SU-DHL-6 (cell line): Measurements from ENCODE around the gene KRTAP5-3.

Experiments used
- EZH2phosphoT487 ChIP-seq: fragments of 200-600 bp; sonication (generic), shearing (Covaris generic); conservative IDR thresholded peaks from 2 replicates; pipeline ENCODE4 v1.6.1; 2018; ENCODE audit warnings: mild to moderate bottlenecking, antibody characterized with exemption, low read length, moderate library complexity, mixed read lengths
- TF ChIP-seq, protein P1 (sequence below): fragments of 200-600 bp; sonication (generic); IDR thresholded peaks from one replicate; pipeline ENCODE4 v1.5.1; 2017; ENCODE audit warnings: antibody characterized with exemption, mild to moderate bottlenecking, low read length, moderate library complexity; ENCODE audit not compliant: insufficient read depth, poor library complexity, severe bottlenecking

GRCh38 chr11:1598816-1599215 lies 9.4 kb downstream of the KRTAP5-3 start:
- TF ChIP-seq, protein P1, sequence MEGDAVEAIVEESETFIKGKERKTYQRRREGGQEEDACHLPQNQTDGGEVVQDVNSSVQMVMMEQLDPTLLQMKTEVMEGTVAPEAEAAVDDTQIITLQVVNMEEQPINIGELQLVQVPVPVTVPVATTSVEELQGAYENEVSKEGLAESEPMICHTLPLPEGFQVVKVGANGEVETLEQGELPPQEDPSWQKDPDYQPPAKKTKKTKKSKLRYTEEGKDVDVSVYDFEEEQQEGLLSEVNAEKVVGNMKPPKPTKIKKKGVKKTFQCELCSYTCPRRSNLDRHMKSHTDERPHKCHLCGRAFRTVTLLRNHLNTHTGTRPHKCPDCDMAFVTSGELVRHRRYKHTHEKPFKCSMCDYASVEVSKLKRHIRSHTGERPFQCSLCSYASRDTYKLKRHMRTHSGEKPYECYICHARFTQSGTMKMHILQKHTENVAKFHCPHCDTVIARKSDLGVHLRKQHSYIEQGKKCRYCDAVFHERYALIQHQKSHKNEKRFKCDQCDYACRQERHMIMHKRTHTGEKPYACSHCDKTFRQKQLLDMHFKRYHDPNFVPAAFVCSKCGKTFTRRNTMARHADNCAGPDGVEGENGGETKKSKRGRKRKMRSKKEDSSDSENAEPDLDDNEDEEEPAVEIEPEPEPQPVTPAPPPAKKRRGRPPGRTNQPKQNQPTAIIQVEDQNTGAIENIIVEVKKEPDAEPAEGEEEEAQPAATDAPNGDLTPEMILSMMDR: no peak
- TF ChIP-seq EZH2phosphoT487: no peak
